NCI-H1105 treated with DMSO at 0.1 percent for 48 hours (cell line): ENCODE measurements around the gene SLC8A1.
A peak's percentile ranks its signal among the peaks of the same experiment; 100 is the strongest.

Source experiments
- DNase-seq: peaks from one replicate; lab custom pipeline; 2025; lab: John Stamatoyannopoulos, UW

Gene SLC8A1

DNA sequence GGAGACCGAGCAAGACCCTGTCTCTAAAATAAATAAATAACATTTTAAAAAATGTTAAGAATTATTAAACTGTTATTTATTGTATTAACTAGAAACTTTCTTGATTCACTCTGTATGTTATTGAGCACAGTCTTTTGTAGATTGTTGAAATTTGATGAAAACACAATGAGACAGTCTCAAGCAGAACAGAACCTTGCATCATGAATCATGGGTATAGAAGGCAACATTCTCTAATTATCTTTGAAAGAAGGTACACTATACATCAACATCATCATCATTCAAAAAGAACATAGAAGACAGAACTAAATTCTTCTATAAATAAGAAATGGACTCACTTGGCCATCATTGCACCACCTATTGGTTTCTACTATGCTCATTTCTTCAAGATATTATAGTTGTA is 67.7 kb downstream of the SLC8A1 start:
- DNase-seq, result no peak

DNA sequence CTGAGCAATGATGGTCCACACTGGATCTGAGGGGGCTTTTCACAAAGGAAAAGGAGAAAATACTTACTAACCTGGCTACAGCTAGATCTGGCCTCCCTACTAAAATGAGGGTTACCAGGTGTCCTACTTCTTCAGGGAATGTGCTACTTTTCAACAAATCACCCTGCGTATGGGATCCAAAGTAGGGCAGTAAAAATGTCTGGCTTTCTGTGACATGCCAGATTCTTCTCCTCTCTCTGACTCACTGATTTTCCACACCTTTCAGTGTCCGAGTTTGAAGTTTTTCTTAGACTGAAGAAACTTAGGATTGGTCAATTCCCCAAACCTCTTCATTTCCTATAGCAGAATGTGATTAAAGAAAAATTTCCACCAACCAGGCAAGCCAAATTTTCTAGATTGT is 71.2 kb downstream of the SLC8A1 start:
- DNase-seq, result no peak

DNA sequence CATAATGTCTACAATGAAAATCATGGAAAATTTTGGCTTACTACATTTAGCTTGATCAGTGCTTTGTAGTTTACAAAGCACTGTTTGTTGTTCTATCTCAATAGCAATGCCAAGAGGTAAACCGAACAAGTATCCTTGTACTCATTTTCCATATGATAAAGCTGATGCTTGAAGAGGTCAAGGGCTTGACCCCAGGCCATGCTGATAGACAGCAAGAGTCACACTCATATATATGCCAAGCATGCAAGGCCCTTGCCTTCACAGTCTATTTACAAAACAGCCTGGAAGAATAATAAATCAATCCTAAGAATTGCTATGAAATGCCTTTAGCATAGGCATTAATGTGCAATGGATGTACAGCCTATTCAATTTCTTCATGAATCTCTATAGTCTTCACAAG is 71.8 kb downstream of the SLC8A1 start:
- peak; percentile 29 for DNase-seq

DNA sequence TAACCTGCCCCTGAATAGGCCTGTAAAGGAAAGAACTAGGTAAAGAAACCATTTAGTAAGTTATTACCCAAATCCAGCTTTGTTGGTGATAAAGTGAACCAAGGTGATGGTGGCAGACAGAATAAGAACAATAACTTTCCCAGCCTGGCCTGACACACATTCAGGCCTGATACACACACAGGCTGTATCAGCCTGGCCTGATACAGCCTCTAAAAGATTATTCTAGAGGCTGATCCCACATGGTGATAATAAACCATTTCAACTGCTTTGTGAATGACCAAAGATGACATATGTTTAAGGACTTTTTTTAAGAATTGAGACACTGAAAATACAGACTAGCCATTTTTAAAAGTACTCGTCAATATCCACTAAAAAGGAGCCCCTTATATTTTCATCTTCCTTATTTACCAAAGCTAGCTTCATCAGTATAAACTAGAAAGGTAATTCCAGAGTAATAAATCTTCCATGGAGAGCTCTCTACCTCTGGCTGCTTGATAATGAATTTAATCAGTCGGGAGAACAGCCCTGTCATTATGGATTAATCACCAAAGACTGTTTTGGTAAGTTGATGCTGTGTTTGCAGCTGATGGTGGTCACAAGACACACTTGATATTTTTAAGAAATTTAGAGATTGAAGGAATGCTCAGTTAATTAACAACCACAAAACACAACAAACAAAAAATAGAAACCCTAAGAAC is 77.2 kb downstream of the SLC8A1 start:
- peak; percentile 71 for DNase-seq

DNA sequence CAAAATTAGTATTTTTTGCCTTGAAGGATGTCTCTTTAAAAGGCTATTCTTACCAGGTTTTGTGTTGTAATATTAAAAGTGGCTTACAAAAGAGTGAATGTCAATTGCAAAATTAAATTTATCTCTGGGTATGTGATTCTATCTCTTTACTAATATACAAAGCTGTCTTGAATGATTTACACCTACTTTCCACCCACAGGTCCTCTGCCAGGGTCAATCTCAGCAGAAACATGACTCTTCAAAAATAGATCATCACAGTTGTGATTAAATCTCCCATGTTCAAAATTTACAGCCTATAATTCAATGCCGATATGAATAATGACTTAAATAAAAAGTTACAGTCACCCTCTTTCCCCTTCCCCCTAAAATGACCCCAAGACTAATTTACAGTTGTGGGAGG is 78.8 kb downstream of the SLC8A1 start:
- no peak for DNase-seq

DNA sequence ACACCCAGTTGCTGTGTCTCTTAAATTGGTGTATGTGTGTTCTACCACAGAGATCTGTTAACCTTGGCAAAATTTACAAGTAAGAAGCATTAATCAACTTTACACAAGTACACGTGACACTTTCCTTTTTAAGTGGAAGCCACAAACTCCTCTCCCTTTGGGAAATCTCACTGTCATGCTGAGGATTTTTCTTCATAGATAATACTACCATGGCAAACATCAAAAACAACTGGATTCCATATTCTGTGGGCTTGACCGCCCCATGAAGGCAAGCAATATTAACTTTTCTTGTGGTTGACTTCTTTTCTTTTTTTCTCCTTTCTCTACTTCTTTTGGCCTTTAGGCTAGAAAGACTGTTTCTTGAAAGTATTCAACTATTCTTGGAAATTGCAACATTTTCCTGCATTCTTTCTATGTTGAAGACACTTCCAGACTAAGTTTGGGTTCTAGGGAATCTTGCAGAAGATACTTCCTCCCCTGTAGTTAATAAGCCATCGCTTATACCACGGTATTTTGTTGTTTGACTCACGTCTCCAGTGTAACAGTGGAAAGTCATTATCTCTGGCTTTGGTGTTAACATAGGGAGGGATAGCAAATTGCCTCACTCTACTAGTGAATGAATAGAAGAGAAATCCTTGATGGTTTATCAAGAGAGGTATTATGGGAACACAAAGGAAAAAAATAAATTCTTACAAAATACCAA is 79.5 kb downstream of the SLC8A1 start:
- no peak for DNase-seq

DNA sequence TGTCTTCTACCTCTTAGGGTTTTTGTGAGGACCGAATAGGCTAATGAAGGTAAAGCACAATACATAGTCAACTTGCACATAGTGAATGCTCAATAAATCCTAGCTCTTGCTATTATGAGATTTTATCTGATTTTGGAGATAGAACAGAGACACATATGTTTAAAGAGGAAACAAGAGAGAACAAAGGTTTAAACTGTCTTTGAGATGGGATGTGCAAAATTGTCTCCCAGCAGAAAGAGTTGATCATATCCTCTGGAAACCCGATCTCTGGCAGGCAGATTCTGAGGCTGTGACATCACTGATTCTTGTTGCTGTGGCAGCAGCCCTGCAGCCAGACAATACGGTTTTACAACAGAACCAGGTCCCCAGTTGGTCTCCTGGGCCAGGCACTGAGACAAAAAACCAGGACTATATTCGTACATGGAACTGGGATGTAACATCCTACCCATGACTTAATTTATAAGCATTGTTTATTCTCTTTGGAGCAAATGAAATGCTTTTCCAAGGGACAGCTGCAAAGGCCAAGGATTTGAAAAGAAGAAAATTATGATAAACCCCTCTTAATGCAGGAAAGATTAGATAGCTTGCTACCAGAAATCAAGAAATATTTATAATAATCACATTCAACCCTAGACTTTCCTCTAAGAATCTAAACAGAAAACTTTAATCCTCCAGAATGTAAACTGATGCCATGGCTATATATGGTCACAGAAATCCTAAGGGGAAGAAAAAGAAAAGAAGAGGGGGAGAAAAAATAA is 80.2 kb downstream of the SLC8A1 start:
- DNase-seq, result peak; percentile 1

DNA sequence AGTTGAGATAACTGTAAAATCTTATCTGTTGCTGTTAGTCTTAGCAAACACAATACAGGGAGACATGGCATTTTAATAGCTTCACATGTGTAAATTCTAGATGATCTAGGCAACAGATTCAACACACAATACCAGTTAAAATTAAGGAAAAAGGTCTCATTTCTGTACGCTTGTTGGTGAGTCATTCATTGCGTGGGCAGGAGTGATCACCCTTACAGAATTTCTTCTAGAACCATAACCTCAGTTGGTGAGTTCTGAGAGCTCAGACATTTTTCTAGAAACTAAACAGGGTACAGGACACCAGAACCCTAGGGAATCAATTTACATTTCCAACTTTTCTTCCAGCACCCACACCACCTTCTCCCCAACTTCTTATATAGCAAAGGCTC is 81.9 kb downstream of the SLC8A1 start:
- DNase-seq, result no peak

DNA sequence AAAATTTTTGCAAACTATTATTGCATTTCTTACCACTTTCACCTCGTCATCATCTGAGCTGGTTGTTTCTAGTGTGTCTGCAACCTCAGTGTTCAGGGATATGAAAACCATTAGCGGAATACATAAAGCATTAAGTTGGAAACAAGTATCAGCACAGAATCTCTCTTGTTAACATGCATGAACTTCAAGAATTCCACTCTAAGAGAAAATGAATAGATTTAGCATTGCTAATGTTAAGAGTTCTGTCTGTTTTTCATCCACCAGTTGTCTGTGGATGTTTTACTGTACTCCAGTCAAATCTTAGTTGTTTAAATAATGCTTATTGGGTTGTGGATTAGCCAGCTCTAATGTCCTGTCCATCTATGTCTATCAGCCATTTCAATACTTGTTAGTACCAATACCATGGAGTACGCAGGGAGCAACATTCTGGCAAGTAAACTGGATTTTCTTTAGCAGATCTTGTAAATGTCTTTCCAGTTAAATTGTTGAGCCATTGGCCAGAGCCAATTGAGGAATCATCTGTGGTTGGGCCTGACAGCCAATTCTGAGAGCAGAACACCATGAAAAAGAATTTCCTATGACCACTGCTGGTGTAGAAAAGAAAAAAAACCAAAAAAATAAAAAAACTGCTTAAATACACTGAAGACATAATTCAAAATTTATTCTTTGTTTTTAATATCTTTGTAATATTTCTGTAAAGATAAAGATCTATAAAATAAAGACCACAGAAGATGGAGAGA is 82.5 kb downstream of the SLC8A1 start:
- no peak for DNase-seq

DNA sequence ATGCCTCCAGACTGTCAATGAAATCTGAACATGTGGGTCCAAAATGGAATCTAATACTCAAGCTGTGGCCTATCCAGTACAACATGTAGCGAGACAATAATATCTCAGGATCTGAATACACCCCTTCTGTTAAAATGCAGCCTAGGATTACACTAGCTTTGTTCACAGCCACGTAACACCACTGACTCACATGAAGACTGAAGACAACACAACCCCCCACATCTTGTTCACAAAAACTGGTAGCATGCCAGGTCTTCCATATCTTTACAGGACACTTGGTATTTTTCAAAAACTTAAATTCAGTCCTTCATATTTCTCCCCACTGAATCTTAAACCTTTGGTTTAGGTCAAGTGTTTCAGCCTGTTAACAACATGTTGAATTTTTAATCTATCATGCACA is 84.2 kb downstream of the SLC8A1 start:
- DNase-seq, result no peak

DNA sequence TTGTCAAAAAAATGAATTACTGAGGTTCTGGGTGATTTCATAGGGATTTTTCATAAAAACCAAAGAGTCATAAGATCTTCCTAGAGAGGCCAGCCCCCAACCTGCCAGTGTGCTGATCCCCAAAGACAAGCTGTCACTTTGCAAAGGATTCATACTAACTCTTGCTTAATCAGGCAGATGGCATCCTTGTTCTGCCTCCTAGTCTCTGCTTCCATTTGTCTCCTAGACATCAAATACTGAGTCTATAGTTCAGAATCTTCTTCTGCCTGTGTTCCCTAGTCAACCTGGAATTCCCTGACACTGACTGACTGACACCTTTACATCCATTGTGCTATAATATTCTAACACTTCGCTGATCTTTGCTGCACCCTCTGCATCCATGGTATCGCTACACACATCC is 84.9 kb downstream of the SLC8A1 start:
- no peak for DNase-seq

DNA sequence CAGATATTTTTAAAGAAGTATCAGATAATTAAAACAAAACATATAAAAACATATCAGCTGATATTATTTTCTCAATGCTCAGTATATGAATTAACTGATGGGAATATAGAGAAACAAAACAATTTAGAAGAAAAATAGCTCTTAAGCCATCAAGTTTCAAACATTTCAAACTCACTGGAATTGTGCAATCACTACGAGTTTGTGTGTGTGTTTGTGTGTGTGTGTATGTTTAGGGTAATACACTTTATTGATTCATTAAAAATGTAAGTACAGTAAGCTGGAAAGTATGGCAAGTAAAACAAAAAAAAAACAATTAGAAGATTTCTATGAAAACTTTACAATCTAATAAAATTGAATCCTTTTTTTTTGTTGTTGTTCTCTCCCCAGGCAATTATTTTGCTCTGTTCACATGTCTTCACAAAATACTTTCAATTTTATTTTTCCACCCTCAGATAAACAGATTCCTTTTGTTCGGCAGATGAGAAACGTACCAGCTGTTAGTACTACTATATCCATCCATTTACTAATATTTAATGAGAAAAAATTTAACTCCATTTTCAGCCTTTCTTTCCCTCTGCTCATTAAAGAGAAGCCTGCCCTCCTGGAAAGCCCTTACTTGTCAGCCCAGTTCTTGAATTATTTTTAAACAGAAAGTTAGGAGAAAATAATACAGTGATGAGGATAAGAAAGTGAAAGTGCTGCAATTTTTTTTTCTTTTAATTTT is 87.6 kb downstream of the SLC8A1 start:
- peak; percentile 9 for DNase-seq

DNA sequence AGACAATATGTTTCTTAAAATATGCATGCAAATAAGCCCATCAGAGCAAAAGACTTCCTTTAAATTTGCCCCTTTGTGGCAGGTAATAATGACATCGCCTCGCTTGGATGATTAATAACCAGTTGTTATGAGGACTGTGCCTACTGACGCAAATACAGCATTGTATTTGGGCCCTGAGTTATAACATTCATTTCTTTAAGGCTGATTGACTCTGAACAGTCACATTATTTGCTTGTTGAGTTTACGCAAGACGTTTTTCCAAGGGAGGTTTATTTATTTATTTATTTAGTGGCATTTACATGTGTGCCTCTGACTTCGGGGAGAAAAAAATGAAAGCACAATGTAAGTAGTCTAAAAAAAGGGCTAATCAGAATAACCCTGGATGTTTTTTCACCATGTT is 88.3 kb downstream of the SLC8A1 start:
- DNase-seq, result peak; percentile 29

DNA sequence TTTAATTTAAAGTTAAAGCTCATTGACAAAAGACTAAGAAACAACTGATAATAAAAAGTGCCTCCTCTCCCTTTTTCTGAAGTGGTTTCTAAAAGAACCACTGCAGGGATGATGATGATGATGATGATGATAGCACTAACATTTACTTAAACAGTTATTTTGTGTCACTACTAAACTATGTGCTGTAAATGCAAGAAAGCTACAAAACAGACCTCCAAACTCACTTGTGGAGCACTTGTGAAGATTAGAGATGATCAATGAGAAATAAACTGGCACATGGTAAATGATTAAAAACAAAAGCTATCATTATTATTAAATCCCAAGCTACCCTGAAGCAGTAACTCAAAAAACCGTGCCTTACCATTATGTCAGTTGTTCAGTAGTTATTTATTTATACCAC is 88.7 kb downstream of the SLC8A1 start:
- no peak for DNase-seq

DNA sequence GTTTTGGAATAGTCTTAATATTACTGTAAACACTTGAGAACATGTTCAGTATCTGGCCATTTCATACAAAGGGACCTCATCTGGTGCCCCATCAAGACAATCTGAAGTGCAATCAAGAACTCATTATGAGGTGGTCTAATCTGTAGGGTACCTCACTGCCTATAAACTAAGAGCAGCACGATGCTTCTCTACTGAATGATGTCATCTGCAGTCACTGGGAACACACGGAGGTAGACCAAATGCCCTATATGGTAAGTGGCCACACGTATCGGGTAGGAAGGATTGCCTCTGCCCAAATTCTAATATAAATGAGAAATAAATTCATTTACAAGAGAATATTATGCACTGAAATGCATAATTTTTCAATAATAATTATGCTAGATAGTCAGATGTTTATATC is 90.4 kb downstream of the SLC8A1 start:
- DNase-seq, result peak; percentile 9

DNA sequence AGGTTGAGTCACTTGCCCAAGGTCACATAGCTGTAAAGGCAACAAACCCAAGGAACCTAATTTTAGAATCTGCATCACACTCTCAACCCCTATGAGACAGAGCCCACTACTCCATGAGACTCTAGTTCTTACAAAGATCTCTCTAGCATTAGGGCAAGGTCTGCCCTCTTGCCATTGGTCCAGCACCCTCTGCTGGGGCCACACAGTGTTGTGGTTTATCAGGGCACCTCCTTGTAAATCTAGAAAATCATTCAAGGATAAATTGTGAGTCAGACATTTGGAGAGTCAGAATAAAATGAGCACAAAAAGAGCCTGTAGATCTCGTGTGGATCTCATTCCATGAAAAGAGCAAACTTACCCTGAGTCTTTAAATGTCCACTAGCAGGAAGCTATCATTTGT is 91.2 kb downstream of the SLC8A1 start:
- no peak for DNase-seq

DNA sequence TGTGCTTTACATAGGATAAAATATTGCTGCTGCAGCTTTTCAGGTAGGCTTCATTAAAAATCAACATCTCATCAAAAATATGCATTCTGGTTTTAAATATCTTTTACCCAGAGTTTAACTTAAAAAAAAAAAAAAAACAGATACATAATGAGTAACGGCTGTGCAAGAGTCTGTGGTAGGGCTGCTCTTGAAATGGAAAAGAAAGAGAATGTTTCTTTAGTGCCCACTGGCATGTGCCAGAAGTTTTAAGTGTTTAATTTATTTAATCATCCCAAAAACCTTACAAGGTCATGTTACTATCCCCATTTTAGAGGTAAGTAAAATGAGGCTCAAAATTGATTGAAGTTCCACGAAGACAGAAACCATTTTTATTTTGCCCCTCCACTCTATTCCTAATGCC is 92.1 kb downstream of the SLC8A1 start:
- DNase-seq, result no peak

DNA sequence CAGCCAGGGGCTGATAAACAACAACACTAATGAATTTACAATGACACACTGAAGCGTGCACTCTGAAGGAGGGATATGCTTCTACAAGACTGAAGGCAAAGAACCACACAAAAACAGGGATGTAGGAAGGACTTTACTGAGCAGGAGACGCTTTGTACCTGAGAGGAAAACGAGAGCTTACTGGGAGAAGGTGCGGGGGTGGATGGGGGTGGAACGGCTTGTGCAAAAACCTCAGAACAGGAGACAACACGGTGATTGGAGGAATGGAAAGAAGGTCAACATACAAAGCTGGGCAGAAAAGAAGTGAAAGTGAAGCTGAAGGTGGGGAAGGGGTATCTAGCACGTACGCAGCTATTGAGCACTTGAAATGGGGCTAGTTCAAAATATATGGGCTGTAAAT is 93.1 kb downstream of the SLC8A1 start:
- no peak for DNase-seq

DNA sequence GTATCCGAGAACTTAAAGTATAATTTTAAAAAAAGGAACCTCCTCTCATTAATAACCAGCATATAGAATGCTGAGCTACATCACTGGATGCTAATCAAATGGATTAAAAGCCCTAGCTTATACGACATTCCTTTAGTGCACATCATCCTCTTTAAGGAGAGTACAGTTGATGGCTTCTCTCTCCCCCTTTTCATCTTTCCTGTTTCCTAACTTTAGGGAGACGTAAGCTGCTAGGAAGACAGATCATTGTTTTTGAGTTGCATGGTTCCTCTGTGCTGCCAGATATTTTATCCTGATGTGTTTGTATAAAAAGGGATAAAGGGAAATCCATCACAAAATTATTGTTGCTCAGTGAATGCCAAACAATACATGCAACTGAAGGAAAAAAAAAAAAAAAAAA is 94.2 kb downstream of the SLC8A1 start:
- DNase-seq, result no peak

DNA sequence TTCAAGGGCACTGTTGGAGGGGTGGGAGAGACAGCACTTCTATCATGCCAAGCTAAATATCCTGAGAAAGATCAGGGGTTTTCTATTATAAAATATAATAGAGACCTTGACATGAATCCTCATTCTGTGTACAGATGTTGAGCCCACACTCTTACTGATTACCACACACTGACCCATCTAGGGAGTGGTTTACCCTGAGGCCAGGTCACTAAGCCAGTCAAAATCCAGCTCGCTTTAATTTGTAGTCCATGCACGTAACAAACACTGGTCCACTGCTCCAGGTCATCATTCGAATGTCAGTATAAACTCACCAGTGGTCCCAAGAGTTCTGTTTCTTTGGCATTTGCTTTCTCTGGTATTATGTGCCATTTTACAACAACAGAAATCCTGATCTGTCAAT is 96.4 kb downstream of the SLC8A1 start:
- no peak for DNase-seq

DNA sequence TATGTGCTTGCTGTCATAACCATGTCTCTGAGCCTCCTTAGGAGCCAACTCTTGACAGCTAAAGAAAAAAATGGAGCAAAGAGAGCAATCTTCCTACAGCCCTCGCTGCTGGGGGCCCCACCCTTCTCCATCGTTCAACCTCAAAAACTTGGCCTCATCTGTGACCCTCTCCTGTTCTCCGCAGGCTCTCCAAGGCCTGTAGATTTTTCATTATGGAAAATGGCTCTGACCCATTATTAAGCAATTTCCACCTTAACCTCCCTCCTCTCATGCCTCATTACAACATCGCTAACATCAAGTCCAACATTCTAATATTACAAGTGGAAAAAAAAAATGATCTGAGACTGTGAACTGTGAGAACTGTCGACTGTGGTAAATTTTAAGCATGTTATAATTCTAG is 98.7 kb downstream of the SLC8A1 start:
- DNase-seq, result no peak

DNA sequence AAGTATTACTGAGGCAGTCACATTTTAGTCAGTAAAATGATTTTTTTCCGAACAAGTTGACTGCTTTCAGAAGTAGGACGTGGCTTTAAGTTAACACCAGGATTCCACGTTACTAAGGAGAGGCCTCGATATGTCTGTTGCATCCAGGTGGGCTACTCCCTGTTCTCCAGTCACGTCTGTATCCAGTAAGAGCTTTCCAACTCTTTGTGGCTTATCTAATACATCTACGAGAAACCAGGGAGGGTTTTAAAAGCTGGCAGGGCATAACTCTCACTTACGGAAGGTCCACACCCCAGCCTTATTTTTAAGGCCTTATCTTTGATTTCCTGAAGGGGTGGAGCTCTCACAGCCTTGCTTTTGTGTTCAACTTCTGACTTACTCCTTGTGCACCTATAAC is 99.2 kb downstream of the SLC8A1 start:
- DNase-seq, result no peak
